GM18519 (cell line): ENCODE data around the gene CLSTN3.

Source experiments
- ATAC-seq: cut with Tn5 transposase; IDR thresholded peaks from one replicate; pipeline ENCODE4 v1.9.1; 2021; ENCODE audit warnings: mild to moderate bottlenecking, moderate library complexity; ENCODE audit not compliant: unreplicated experiment, low FRiP score

Gene CLSTN3

DNA sequence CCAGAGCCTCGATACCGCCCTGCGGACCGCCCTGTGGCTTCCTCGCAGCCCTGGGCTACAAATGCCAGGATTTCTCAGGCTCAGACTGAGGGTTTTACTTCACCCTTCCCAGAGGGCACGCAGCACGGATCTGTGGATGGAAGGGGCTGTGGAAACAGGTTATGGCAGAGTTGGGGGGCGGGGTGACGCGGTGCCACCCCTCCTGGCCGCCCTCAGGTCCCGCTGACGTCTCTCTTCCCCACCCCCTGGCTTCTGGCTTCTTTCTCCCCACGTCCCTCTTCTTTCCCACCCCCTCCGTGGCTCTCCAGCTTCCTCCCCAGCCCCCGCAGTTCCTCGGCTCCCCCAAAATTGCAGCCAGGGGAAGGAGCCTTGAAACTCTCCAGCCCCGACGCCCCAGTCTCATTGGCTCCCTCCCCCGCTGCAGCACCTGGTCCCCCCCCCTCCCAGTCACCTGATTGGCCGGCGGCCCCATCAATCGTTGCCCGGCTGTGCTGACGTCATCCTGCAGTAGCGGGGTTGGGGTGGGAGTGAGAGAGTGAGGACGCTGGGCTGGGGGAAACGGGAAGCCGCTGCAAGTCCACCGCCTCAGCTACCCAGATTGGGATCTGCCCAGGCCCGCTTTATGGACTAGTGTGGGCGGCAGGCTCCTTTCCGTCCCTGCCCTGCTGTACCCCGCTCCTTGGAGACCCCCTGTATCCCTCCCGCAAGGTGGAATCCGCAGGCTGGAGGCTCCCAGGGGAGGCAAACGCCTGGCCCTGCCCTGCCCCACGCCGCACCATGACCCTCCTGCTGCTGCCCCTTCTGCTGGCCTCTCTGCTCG is at the start of gene CLSTN3:
CLSTN3 (plus strand) TSS at position 500 of the 820 bp plus-strand sequence; CDS start at position 778, 278 bp downstream.
- peak; percentile 59 for ATAC-seq

DNA sequence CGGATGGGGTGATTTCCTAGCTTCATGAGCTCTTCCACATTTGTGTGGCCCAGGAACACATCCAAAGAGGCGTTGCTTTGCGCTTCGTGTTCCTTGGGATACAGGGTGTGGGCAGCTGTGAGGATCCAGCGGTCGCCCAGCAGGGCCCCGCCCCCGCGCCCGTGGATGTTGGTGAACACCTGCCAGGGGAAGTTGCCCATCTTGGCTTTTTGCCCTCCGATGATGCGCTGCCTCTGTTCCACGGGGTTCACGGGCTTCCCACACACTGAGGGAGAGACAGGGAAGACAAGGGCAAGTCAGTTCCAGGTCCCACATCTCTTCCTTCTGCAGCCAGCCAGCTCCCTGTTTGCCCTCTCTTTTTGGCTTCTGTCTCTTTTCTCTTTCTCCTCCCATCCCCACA is 49.1 kb upstream of the CLSTN3 start:
- ATAC-seq = no peak

DNA sequence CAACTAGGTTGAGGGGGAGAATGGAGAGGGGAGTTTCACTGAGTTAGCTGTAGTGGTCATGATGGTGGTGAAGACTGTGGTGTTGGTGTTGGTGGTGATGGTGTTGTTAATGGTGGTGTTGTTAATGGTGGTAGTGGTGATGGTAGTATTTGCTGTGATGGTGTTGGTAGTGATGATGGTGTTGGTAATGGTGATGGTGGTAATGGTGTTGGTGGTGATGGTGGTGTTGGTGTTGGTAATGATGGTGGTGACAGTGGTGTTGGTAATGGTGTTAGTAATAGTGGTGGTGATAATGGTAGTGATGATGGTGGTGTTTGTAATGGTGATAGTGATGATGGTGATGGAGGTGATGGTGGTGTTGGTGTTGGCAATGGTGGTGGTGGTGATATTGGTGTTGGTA is 47.0 kb upstream of the CLSTN3 start:
- no peak for ATAC-seq

DNA sequence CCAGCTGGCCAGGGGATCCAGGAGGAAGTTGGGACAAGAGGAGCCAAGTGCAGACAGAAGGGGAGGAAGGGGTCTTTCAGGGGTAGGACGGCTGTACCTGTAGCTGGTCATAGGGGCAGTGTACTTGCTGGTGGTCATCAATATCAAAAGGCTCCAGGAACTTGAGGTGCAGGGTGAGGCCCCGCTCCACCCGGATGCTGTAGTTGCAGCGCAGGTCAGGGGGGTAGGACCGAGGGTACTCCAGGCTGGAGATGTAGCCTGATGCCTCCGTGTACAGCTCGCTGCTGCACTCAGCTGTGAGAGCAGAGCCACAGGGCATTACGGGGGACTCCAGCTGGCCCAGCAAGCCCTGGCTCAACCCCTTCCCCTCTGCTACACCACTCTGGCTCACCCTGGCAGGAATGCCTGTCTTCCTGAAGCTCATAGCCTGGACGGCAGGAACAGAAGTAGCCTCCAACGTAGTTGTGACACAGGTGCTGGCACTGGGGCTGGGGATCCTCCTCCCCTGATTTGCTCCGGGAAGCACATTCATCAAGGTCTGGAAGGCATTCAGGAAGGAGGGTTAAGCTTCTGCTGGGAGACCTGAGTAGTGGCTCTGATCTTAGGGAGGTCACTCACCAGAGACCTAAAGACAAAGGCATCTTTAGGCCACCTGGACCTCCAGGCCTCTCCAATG is 40.8 kb upstream of the CLSTN3 start:
- no peak for ATAC-seq

DNA sequence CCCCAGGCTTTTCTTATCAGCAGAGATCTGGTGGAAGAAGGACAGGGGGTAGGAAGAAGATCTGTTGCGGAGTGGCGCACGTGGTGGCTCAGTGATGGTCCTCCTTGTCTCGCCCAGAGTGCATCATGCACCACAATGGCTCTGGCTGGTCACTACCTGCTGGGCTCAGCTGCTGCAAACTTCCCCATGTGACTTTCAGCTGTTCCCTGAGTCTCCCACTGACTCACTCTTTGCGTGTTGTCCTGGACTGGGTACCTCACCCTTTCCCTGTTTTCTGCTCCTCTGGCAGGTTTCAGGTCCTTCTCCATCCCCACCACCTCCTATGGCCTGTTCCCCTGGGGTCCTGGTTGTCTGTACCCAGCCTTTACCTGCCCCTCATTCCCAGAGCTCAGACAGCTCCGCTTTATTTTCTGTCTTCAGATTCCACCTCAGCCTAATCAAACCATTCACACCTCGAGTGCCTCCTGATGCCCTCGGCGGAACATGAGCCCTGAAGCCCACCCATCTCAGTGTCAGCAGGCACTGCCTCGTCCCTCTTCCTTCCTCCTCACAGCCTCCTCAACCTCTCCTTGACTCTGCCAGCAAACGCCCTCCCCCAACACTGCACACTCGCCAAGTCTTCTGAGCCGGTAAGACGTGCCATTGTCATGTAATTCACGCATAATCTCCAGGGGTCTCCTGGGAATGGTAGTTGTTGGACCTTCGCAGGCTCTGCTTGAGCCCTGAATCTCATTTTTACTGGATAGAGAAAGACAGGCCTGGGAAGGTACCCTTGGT is 39.8 kb upstream of the CLSTN3 start:
- ATAC-seq = no peak

DNA sequence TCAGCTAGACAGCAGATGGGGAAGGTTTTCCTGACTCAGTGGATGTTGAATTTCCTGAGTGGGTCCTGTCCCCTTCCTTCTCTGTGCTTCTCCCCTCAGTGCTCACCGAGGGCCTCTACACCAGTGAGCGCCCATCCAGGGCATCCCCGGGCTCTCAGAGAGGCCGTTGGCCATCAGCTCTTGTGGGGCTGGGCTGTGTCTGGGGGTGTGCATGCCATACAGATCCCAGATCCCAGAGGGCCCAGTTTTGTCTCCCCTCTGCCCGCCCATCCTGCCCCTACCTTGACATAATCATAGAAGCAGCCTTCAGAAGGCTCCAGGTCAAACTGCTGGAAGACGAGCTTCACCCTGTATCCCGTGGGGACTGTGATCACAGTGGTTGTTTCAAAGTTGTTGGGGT is 39.0 kb upstream of the CLSTN3 start:
- ATAC-seq = no peak

DNA sequence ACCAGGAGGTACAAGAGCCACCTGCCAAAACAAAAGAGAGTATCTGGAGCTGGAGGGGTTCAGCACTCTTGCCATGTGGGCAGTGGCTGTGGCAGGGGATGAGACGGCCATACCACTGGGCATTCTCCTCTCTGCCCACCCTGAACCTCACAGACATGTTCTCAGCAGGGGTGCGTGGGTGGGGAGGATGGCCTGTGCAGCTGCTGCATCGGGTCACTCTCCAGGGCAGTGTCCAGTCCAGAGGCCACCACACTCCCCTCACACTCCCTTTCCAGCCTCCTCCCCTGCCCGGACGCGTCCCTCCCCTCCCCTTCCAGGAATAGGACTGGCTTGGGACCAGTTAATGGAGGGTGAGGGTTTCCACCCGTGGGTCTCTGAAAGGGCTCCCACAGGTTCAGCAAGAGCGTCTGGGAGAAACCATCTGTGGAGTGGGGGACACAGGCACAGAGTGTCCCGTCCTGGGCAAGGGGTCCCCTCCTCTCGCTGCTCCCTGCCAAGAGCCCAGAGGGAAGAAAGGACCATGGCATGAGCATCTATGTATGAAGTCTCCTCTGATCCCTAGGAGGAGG is 38.4 kb upstream of the CLSTN3 start:
- ATAC-seq = no peak

DNA sequence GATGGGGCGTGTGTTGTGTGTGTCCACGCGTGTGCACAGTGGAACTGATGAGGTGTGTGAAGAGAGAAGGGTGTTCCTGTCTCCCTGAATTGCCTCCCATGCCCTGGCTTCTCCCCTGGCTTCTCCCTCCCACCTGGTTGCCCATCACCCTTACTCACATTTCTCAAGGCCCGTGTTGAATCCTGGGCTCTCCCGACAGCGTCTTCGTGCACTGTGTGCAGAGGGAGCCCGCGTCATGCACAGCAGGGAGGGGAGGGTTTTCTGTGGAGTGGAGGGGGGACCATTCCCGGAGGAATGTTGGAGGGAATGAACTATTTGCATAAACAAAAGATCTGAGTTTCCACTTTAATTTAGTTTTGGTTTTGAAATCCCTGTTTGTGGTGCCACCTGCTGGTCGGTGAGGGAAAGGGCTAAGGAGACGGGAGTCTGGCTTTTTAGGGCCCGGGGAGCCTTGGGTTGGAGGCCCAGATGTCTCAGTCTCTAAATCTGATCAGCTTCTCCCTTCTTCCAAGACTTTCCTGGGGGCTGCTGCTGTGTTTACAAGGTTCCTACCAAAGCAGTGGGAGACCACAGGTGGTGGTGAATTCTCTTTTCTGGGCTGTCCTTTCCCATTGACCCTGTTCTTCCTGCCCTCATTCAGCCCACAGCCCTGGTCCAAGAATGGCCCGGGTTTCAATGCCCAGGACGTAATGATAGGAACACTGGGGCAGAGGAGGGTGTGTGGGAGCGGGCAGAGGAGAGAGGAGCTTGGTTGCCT is 37.8 kb upstream of the CLSTN3 start, which contains the start of gene C1R:
C1R (minus strand) TSS at position 217 of the 757 bp plus-strand sequence; CDS start at position 160, 57 bp downstream.
- no peak for ATAC-seq

DNA sequence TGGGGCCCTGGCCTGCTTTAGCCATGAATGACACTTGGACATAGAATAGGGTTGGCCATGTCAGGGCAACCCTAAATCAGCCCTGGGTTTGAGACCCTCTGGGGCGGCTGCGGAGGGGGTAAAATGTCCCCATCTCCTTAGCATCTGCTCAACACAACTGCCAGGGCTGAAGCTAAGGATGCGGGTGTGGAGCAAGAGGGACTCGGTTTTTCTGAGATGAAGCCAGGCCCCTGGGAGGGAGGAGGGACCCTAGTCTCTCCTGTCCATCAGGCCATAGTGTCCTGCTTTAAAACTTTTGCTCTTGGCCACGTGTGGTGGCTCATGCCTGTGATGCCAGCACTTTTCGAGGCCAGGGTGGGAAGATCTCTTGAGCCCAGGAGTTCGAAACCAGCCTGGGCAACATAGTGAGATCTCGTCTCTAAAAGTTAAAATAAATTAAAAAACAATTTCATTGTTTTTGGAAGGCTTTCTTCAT is 37.1 kb upstream of the CLSTN3 start:
- ATAC-seq = no peak

DNA sequence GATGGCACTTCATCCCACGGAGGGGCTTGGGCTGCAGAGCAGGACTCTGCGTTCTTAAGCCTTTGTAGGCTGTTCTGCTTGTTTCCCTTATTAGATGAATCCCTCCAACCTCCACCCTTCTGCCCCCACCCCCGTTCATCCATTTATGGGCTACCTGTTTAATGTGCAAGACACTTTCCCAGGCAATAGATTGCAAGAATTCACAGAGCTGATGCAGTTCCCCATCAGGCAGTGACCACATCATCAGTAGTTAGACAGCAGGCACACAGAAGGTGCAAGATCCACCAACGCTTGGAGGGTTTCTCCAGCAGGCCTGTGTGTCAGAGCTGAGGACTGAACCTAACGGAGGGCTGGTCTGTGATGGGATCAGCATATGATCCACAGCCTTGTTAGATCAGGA is 36.7 kb upstream of the CLSTN3 start:
- no peak for ATAC-seq

DNA sequence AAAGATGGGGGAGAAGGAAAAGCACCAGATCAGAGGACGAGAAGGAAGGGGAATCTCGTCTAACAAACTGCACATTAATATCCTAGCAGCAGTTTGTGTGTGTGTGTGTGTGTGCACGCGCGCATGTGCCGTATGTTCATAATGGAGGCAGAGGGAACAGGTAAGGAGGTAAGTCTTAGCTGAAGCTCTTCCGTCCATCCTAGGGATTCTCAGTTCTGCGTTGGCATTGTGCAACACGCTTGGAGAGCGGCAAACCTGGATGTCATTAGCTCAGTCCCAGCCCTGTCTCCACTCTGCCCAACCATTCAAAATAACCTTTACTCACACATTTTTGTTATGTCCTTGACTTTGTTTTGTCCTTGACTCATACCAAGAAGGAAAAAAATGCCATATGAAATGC is 36.3 kb upstream of the CLSTN3 start:
- no peak for ATAC-seq

DNA sequence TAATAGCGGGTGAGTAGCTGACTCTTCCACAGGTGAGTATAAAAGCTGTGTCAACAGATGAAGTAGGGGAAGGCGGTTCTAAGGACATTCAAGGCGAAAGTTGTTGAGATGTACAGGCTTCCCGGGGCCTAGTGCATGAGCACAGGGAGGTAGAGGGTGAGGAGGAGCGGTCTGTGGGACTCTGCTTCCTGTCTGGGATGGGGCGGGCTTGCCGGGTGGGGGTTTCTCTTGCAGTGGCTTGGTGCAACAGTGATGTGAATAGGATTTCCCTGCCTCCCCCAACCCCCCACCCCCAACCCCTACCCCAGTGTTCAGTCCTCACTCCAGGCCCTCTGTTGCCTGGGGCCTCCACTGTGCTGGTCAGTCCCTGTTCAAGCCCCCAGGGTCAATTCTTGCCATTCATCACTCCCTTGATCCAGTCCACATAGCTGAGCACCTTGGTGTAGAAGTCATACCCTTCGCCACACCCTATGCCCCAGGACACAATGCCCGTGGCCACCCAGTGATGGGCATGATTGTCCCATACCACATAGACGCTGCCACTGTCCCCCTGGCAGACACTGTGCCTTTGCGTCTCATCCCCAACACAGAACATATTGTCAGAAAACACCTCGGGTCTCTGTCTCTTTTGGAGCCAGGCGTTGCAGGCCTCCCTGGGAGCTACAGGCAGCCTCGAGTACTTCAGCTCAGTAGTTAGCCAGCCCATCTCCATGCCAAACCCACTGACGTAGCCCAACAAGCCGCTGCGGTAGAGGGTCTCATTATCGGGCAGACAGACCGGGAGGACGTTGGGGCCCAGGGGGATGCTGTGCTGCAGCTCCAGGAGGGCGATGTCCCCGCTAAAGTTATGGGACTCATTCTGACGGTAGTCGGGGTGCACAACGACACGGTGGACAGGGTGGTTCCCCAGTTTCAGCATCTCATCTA is 33.9 kb upstream of the CLSTN3 start:
- ATAC-seq = no peak

DNA sequence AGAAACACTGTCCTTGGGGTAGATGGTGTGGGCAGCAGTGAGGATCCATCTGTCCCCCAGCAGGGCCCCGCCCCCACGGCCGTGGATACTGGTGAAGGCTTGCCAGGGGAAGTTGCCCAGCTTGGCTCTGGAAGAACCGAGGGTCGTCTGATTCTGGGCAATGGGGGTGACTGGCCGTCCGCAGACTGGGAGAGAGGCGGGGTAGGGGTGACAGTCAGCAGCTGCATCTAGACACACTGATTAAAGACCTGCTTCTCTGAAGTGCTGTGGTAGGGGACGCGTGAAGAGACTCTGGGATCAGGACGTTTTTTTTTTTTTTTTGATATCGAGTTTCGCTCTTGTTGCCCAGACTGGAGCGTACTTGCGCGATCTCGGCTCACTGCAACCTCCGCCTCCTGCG is 33.2 kb upstream of the CLSTN3 start:
- ATAC-seq = no peak

DNA sequence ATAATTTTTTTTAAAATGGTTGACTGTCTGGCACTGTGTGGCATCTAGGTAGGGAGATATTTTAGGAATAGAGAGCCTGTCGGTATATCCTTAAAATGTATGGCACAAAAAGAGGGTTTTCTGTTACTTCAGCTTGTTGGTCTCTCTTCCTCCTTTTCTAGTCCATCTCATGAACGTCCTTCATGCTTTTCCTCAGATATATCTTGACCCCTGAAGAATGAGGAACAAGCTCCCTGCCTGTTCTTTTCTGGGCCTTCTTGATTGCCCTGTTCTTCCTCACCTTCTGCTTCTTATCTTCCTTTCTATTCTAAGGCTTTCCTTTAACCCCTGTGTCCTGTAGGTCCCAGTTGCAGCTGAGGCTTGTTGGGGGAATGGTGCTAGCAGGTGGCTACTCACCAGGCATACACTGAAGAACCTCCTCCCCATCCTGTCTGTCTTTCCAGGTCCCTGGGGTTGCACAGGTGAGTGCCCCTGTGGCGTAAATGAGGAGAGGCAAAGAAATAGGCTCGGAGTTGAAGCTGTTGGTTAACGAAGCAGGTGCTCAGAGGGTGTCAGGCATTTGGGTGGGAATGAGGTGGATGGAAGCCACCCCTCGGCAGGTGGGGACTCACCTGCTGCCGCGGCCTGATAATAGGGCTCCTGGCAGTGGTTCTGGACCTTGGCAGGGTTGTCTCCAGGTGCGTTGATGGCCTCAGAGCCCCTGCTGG is 30.7 kb upstream of the CLSTN3 start:
- ATAC-seq = no peak

DNA sequence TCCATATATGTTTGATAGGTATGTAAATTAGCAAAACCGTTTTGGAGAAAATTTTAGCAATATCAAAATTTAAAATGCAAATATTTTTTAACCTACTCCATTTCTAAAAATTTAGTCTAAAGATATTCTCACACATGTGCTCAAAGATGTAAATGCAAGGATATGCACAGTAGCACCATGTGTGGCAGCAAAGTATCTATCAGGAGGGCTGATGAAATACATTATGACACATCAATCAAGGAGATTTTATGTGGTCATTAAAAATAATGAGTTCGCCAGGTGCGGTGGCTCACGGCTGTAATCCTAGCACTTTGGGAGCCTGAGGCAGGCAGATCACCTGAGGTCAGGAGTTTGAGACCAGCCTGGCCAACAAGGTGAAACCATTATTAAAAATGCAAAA is 29.9 kb upstream of the CLSTN3 start:
- ATAC-seq = no peak

DNA sequence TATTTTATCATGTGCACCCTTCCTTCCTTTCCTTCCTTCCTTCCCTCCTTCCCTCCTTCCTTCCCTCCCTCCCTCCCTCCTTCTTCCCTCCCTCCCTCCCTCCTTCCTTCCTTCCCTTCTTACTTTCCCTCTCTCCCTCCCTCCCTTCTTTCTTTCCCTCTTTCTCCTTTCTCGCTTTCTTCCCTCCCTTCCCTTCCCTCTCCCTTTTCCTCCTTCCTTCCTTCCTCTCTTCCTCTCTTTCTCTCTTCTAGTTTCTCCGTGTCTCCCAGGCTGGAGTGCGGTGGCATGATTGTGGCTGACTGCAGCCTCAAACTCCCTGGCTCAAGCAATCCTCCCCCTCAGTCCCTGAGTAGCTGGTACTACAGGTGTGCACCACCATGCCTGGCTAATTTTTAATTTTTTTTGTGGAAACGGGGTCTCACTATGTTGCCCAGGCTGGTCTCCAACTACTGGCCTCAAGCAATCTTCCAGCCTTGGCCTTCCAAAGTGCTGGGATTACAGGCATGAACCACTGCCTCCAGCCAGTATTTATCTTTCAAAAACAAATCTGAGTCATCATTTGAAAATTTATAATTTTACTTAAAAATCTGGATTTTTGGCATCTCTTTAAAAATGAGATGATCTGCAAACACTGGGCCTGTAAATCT is 29.0 kb upstream of the CLSTN3 start:
- ATAC-seq = no peak

DNA sequence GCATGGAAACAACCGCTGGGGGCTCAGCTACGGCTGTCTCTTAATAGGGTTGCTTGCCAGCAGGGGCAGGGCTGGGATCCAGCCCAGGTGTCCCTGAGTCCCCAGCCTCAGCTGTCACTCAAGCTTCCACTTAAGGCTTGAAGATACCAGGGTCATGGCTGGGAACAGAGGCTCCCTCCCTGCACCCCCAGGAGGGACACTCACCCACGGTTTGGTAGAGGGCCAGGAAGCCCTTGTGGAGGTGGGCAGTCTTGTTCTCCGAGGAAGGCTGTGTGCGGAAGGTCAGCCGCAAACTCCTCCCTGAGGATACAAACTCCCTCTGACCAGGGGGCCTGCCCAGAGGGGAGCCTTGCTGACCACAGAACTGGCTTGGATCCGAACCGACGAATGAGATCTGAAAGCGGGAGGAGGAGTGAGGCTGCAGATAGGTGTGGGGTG is 28.5 kb upstream of the CLSTN3 start:
- ATAC-seq = no peak

DNA sequence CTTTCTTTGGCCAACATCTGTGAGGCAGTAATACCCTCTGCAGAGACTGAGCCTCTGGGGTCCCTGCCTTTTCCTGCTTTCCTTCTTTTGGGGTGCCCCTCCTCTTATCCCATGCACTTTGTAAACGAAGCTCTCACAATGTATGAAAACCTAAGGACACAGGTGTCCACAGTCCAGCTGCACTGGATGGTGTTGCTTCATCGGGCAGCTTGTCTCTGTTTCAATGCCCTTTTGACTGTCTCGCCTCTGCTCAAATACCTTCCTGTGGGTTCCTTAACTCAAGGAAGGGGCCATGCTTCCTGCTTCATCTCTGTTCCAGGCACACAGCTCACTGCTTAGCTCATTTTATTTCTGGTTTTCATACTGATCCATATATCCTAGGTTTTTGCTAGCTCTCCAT is 27.6 kb upstream of the CLSTN3 start:
- no peak for ATAC-seq
